ENCODE measurements around the gene AMBRA1.

Gene AMBRA1

GRCh38 chr11:46491661-46492330, 102.0 kb downstream of the AMBRA1 start:
- TF ChIP-seq CTCF (IDR thresholded peaks at IDR 0.05), result no peak
- Histone ChIP-seq H3K9ac (no peak overlapping the region), H3K79me2 (peaks cover 9% of the 10 kb centered on the region), H3K4me2 (ENCODE audit: low read length) (no peak overlapping the region), H3K9me3 (ENCODE audit: control insufficient read depth, low read length) (no peaks in the 10 kb centered on the region), H2AFZ (no peak overlapping the region), H3K36me3 (ENCODE audit: control insufficient read depth, insufficient read depth, low read length) (no peaks in the 10 kb centered on the region), H3K4me3 (ENCODE audit: low read depth, low read length) (no peak overlapping the region), H3K27me3 (ENCODE audit: control insufficient read depth, insufficient read depth, low read length) (no peaks in the 10 kb centered on the region), H3K4me1 (peaks cover 5% of the 10 kb centered on the region), H3K27ac (no peak overlapping the region)

GRCh38 chr11:46490666-46491065, 103.2 kb downstream of the AMBRA1 start:
- H2AFZ ChIP-seq, result no peak overlapping the region
- H3K27ac ChIP-seq, result no peak overlapping the region
- no peak overlapping the region for H3K4me3 ChIP-seq (ENCODE audit: low read depth, low read length)
- peaks cover 5% of the 10 kb centered on the region for H3K4me1 ChIP-seq
- H3K9ac ChIP-seq, result no peak overlapping the region
- no peak for TF ChIP-seq CTCF (IDR thresholded peaks at IDR 0.05)
- no peaks in the 10 kb centered on the region for H3K9me3 ChIP-seq (ENCODE audit: control insufficient read depth, low read length)
- no peaks in the 10 kb centered on the region for H3K36me3 ChIP-seq (ENCODE audit: control insufficient read depth, insufficient read depth, low read length)
- no peaks in the 10 kb centered on the region for H3K27me3 ChIP-seq (ENCODE audit: control insufficient read depth, insufficient read depth, low read length)
- H3K79me2 ChIP-seq, result peaks cover 12% of the 10 kb centered on the region
- no peak overlapping the region for H3K4me2 ChIP-seq (ENCODE audit: low read length)

GRCh38 chr11:46489656-46490560, 103.9 kb downstream of the AMBRA1 start:
- Histone ChIP-seq H3K79me2 (peaks cover 16% of the 10 kb centered on the region), H3K9ac (no peak overlapping the region), H3K27ac (no peak overlapping the region), H3K4me2 (ENCODE audit: low read length) (no peak overlapping the region), H3K27me3 (ENCODE audit: control insufficient read depth, insufficient read depth, low read length) (no peaks in the 10 kb centered on the region), H3K4me1 (peaks cover 5% of the 10 kb centered on the region), H3K9me3 (ENCODE audit: control insufficient read depth, low read length) (no peaks in the 10 kb centered on the region), H2AFZ (no peak overlapping the region), H3K4me3 (ENCODE audit: low read depth, low read length) (no peak overlapping the region), H3K36me3 (ENCODE audit: control insufficient read depth, insufficient read depth, low read length) (no peaks in the 10 kb centered on the region)
- TF ChIP-seq CTCF (IDR thresholded peaks at IDR 0.05), result peak; percentile 39

GRCh38 chr11:46485856-46486443, 107.9 kb downstream of the AMBRA1 start:
- peaks cover 8% of the 10 kb centered on the region for H3K4me1 ChIP-seq

More at GRCh38 chr11:46485856-46486443, 107.9 kb downstream of the AMBRA1 start:
- Histone ChIP-seq H3K9me3 (ENCODE audit: control insufficient read depth, low read length) (no peaks in the 10 kb centered on the region), H2AFZ (no peak overlapping the region), H3K9ac (no peak overlapping the region), H3K79me2 (peaks cover 11% of the 10 kb centered on the region), H3K4me3 (ENCODE audit: low read depth, low read length) (no peak overlapping the region), H3K27ac (no peak overlapping the region), H3K36me3 (ENCODE audit: control insufficient read depth, insufficient read depth, low read length) (no peaks in the 10 kb centered on the region), H3K4me2 (ENCODE audit: low read length) (no peak overlapping the region), H3K27me3 (ENCODE audit: control insufficient read depth, insufficient read depth, low read length) (no peaks in the 10 kb centered on the region)
- TF ChIP-seq CTCF (IDR thresholded peaks at IDR 0.05), result no peak
